Transverse colon (tissue), 3 donors: Measurements from ENCODE around the gene RINT1.

Experiments used
- CTCF ChIP-seq, 5 experiments: fragments of 200-600 bp in 3 of 5; fragments of 450-650 bp in 2 of 5; sonication (generic) in 3 of 5; IDR thresholded peaks; 1 replicate in 2 of 5; 2 replicates in 3 of 5; pipeline ENCODE4 v1.5.1; 2016 to 2017; ENCODE audit warnings: antibody characterized with exemption in 5 of 5, inconsistent platforms in 3 of 5, mild to moderate bottlenecking in 2 of 5, moderate library complexity in 1 of 5
- EP300 ChIP-seq: sonication (generic); formaldehyde crosslinking; IDR thresholded peaks from one replicate; pipeline ENCODE4 v1.6.1; 2017; ENCODE audit warnings: antibody characterized with exemption, low read depth

- no peak for TF ChIP-seq EP300
- no peak for TF ChIP-seq CTCF (IDR thresholded peaks at IDR 0.05)
These were observed 81.8 kb downstream of the RINT1 start for GRCh38 chr7:105613611-105614330.
